HEK293T (cell line): Measurements from ENCODE around the gene NDUFC1.

Experiments used
- ARNT ChIP-seq: fragments of 450-650 bp; IDR thresholded peaks from 2 replicates; pipeline ENCODE4 v1.6.1; 2017; ENCODE audit warnings: mild to moderate bottlenecking
- BHLHE40 ChIP-seq: fragments of 450-650 bp; IDR thresholded peaks from 2 replicates; pipeline ENCODE4 v1.6.1; 2016; ENCODE audit warnings: mild to moderate bottlenecking, moderate library complexity, borderline replicate concordance
- FOXA1 ChIP-seq: fragments of 450-650 bp; IDR thresholded peaks from 2 replicates; pipeline ENCODE4 v1.6.1; 2016; ENCODE audit warnings: mild to moderate bottlenecking
- FOXM1 ChIP-seq: fragments of 450-650 bp; IDR thresholded peaks from 2 replicates; pipeline ENCODE4 v1.6.1; 2017; ENCODE audit warnings: mild to moderate bottlenecking, borderline replicate concordance
- L3MBTL2 ChIP-seq: fragments of 450-650 bp; conservative IDR thresholded peaks from 2 replicates; pipeline ENCODE4 v1.6.1; 2016; ENCODE audit warnings: mild to moderate bottlenecking
- NFRKB ChIP-seq: fragments of 450-650 bp; IDR thresholded peaks from 2 replicates; pipeline ENCODE4 v1.6.1; 2016; ENCODE audit warnings: mild to moderate bottlenecking, moderate library complexity
- SP1 ChIP-seq: fragments of 450-650 bp; IDR thresholded peaks from 2 replicates; pipeline ENCODE4 v1.6.1; 2017
- SUZ12 ChIP-seq: fragments of 450-650 bp; IDR thresholded peaks from 2 replicates; pipeline ENCODE4 v1.6.1; 2016; ENCODE audit warnings: mild to moderate bottlenecking
- TARDBP ChIP-seq: fragments of 450-650 bp; IDR thresholded peaks from 2 replicates; pipeline ENCODE4 v1.6.1; 2016

DNA sequence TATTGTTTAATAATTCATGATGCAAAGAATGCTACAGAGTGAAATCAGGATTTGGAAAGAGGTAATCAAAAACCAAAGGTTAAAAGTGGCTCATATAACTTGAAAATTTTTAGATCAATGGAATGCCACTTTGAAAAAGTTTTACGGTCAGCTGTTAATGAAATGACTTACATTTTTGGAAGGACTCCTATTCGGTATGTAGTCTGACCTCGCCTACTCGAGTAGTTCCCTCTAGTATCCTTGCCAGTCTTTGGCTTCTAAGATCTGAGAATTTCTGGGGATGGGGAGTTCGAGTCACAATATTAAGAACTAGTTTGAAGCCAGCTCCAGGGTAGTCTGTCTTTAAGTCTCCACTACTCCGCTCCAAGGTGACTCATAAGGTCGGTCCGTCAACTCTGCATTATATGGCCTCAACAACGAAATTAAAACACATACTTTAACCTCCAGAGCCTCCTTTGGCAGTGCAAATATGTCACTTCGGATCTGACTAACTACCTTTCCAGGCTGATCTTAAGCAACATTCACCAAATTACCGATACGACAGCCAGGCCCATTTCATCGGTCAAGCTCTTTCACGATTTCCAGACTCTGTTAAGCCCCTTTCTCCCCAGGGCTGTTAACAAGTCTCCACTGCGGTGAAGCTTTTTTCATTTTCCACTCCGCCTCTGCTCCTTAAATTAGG, 1.7 kb downstream of the NDUFC1 start:
- no peak for TF ChIP-seq SP1
- no peak for TF ChIP-seq L3MBTL2
- no peak for TF ChIP-seq NFRKB
- TF ChIP-seq FOXA1, result no peak
- no peak for TF ChIP-seq FOXM1
- TF ChIP-seq TARDBP, result no peak
- no peak for TF ChIP-seq BHLHE40
- TF ChIP-seq SUZ12, result no peak
- TF ChIP-seq ARNT, result no peak
